ENCODE data around the gene MTCL3.

Gene MTCL3

GRCh38 chr6:127439718-127440117 lies 79.4 kb downstream of the MTCL3 start (continued):
- TF ChIP-seq NFAT5 (CRISPR knock-in tag; IDR thresholded peaks at IDR 0.05), result no peak
- TF ChIP-seq AGO1 (IDR thresholded peaks at IDR 0.05; ENCODE audit: low read depth, low read length, poor library complexity, severe bottlenecking), result no peak
- no peak for TF ChIP-seq ZNF646 (CRISPR knock-in tag; IDR thresholded peaks at IDR 0.05)
- no peak for TF ChIP-seq ZNF839 (CRISPR knock-in tag; IDR thresholded peaks at IDR 0.05; ENCODE audit: borderline replicate concordance)
- TF ChIP-seq CHD4 (IDR thresholded peaks at IDR 0.05; ENCODE audit: borderline replicate concordance, low read length), result no peak

All from HepG2 (cell line).